Mesenteric fat pad (tissue), 1 donor: Measurements from ENCODE around the gene SLC26A6. TPM values are rescaled to one million over a fixed set of nuclear protein-coding genes. Genes with fewer than 3 reads are reported as not detected.

Experiments used
- DNase-seq: peaks from one replicate; pipeline ENCODE4 v3.0.0-alpha.2; 2020; ENCODE audit warnings: low spot score
- total RNA-seq: library from RNA; stranded (reverse); fragmentation: NEBNext Ultra II Directional; extraction: Animal tissue kit (Norgen Biotek cat#: 25700); gene quantifications from one replicate; pipeline ENCODE4 v1.2.1, GENCODE V29; 2021
- donor health status: DM: yes; HTN: yes; CAD: no.

Gene SLC26A6
- total RNA-seq, 1 donor from 2014 or later, result 11.5 TPM

GRCh38 chr3:48599509-48600285 lies 35.6 kb downstream of the SLC26A6 start:
- no peak for DNase-seq

GRCh38 chr3:48599077-48599501 lies 36.2 kb downstream of the SLC26A6 start:
- DNase-seq, result no peak

- DNase-seq, result no peak
Measured at GRCh38 chr3:48598323-48599076, 36.8 kb downstream of the SLC26A6 start.

GRCh38 chr3:48597408-48597800 lies 37.9 kb downstream of the SLC26A6 start:
- no peak for DNase-seq

GRCh38 chr3:48596676-48597407 lies 38.4 kb downstream of the SLC26A6 start:
- no peak for DNase-seq

DNA sequence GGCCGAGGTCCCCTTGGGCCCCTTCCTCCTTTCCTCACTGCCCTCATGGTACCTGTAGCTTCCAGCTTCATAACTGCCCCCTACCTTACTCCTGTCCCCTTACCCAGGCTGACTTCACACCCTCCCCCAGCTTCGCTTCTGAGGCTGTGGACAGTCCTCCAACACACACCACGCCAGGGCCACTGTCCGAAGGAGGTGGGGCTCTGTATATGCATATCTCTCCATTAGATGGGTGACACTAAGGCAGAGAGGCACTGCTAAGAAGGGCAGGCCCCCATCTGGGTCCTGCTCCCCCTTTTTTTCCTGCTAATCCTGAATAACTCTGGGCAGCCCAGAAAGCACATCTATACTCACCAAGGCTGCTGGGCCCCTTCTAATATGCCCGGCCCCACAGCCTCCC lies 39.1 kb downstream of the SLC26A6 start:
- DNase-seq, result no peak

- DNase-seq, result no peak
Measured at GRCh38 chr3:48595526-48596121, 39.6 kb downstream of the SLC26A6 start.

DNA sequence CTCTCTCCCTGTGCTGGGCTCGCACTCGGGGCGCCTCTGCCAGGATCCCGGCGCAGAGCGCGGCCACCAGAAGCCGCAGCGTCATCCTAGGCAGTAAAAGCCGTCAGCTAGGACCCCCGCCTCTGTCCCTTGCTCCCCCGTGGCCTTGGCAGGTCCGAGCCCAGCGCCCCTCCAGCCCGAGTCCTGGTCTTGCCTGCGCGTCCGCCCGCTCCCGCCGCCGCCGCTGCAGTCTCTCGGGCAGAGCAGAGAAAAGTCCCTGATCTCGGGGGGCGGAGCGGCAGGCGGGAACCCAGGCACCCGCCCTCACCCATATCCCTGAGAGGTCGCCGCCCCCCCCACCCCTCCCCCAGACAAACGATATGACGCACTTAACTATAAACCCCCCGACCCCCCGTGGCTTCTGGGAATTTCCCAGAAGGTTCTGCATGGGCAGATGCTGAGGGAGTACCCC lies 40.2 kb downstream of the SLC26A6 start, which contains the start of gene COL7A1:
Gene COL7A1, minus strand, starts transcription at position 255 of the 451 bp plus-strand sequence. Its CDS starts 170 bp downstream, at position 85.
- no peak for DNase-seq

- no peak for DNase-seq
Measured at GRCh38 chr3:48594417-48595049, 40.7 kb downstream of the SLC26A6 start.

DNA sequence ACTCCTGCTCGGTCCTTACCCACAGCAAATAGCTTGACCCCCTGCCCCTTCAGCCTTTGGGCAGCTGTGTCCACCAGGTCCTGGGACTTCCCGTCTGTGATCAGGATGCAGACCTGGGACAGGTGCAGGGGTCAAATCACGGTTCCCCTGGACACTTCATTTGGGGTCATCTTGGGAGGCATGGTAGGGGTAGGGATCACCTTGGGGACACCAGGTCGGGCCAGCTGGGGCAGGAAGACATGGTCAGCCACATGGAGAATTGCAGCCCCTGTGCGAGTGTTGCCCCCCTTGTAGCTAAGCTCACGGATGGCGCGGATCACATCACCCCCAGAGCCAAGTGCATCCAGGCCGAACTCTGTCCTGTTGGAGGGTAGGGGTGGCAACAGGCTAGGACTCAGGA lies 41.9 kb downstream of the SLC26A6 start:
- DNase-seq, result no peak

- no peak for DNase-seq
Measured at GRCh38 chr3:48592519-48593087, 42.7 kb downstream of the SLC26A6 start.

DNA sequence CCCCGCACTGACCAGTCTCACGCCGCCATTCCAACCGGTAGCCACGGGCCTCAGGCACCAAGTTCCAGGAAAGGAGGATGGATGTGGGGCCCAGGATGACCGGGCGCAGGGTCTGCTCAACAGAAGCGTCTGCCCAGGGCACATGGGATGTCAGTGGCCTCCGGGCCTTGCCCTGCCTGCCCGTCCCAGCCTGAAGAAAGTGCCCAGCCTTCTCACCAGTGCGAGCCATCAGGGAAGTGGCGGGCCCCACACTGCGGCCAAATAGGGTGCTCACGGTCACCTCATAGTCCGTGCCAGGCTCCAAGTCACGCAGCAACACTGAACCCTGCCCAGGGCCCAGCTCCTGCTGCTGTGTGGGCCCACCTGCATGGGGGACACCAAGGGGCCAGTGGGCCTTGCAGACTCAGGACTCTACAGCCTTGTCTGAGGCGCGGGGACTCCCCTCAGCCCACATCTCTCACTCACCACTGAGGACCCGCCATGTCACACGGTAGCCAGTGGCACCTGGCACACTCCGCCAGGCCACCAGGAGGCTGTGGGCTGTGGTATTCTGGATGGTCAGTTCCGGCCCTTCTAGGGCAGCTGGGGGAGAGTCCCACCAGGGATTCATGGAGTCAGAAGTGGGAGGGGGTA lies 43.3 kb downstream of the SLC26A6 start:
- DNase-seq, result no peak

DNA sequence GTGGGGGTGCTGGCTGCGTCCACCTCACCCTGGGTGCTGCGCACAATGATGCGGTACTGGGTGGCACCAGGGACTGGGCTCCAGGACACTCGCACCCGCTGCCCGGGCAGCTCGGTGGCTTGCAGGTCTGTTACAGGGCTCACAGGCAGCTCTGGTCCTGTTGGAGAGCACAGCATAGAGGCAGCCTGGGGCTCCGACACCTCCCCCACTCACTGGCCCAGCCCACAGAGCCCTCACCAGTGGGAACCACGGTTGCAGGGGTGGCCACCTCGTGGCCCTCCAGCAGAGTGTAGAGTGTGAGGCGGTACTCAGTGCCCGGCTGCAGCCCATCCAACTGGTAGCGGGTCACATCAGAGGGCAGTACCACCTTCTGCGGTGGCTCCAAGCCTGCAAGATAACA lies 43.8 kb downstream of the SLC26A6 start:
- DNase-seq, result no peak

GRCh38 chr3:48588230-48588629 lies 47.0 kb downstream of the SLC26A6 start:
- no peak for DNase-seq

DNA sequence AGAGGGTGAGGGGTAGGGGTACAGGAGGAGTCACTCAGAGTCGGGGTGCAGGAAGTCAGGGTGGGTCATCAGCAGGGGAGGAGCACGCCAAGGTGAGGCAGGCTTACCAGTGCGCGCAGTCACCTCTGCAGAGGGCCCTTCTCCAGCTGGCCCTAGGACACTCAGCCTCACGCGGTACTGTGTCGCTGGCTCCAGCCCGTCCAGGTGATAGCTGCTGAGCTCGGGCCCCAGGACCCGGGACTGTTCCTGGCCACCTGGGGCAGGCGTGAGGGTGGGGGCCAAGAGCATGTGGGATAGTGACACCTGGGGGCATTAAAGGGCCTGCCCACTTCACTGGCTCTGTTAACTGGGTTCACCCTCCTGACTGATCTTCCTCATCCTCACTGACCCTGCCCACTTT lies 47.6 kb downstream of the SLC26A6 start:
- DNase-seq, result no peak

DNA sequence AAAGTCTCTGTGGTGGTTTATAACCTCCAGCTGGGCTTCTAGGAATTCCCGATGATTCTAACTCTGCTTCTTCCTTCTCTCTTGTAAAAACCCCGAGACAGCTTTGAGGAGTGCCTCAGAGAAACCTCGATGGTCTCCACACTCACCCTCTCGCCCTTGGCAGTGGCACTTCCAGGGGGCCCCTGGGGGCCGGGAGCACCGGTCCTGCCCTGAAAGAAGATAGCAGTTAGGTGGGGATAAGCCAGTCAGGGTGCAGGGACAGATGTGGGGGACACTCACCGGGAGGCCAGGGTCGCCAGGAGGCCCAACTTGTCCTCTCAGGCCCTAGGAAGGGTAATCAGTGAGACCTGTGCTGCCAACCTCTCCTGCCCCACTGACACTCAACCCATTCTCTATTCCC lies 49.9 kb downstream of the SLC26A6 start:
- no peak for DNase-seq

GRCh38 chr3:48584836-48585235 lies 50.4 kb downstream of the SLC26A6 start:
- DNase-seq, result no peak

- no peak for DNase-seq
Measured at GRCh38 chr3:48581621-48582481, 53.4 kb downstream of the SLC26A6 start.

GRCh38 chr3:48576647-48577046 lies 58.6 kb downstream of the SLC26A6 start:
- DNase-seq, result no peak
